Neutrophil (primary cell): ENCODE measurements around the gene GPR132.

Experiments
- H3K27ac ChIP-seq: fragments of 200-600 bp; sonication (generic); 2 replicates; pipeline ENCODE4 v1.5.1; 2016; ENCODE audit warnings: mild to moderate bottlenecking, moderate library complexity
- H3K27me3 ChIP-seq: fragments of 200-600 bp; sonication (generic); 2 replicates; pipeline ENCODE4 v1.6.0; 2016; ENCODE audit warnings: mild to moderate bottlenecking
- H3K36me3 ChIP-seq: fragments of 200-600 bp; sonication (generic); 2 replicates; pipeline ENCODE4 v1.5.1; 2017
- H3K4me1 ChIP-seq, 2 experiments: fragments of 200-600 bp in 1 of 2; sonication (generic) in 1 of 2; 1 replicate in 1 of 2; 2 replicates in 1 of 2; pipeline versions ENCODE4 v1.5.1 to v1.6.1; 2013 to 2016; ENCODE audit warnings: low read depth in 1 of 2, low read length in 1 of 2, mild to moderate bottlenecking in 1 of 2, moderate library complexity in 1 of 2; ENCODE audit not compliant: control insufficient read depth in 1 of 2, insufficient read depth in 1 of 2
- H3K4me3 ChIP-seq, 2 experiments: fragments of 200-600 bp in 1 of 2; sonication (generic) in 1 of 2; 1 replicate in 1 of 2; 2 replicates in 1 of 2; pipeline ENCODE4 v1.5.1; 2013 to 2016; ENCODE audit warnings: low read depth in 1 of 2, low read length in 1 of 2, mild to moderate bottlenecking in 1 of 2, moderate library complexity in 1 of 2
- H3K9me3 ChIP-seq: fragments of 200-600 bp; sonication (generic); 2 replicates; pipeline ENCODE4 v1.5.1; 2016
- CTCF ChIP-seq: fragments of 200-600 bp; sonication (generic); IDR thresholded peaks from 2 replicates; pipeline ENCODE4 v1.5.1; 2016; ENCODE audit warnings: antibody characterized with exemption

Gene GPR132

GRCh38 chr14:105068818-105069217 lies 3.6 kb upstream of the GPR132 start:
- peaks cover 67 to 70% of the 10 kb centered on the region in 2 experiments for H3K4me1 ChIP-seq
- H3K27ac ChIP-seq = peak overlapping the region; percentile 83
- H3K36me3 ChIP-seq = no peaks in the 10 kb centered on the region
- no peak for TF ChIP-seq CTCF
- H3K4me3 ChIP-seq = peak overlapping the region in 1 of 2 experiments; percentile 45
- no peaks in the 10 kb centered on the region for H3K9me3 ChIP-seq
- no peaks in the 10 kb centered on the region for H3K27me3 ChIP-seq

GRCh38 chr14:105067969-105068301 lies 2.7 kb upstream of the GPR132 start:
- Histone ChIP-seq H3K9me3 (no peaks in the 10 kb centered on the region), H3K36me3 (no peaks in the 10 kb centered on the region), H3K4me1 (peaks cover 76 to 79% of the 10 kb centered on the region in 2 experiments), H3K4me3 (no peak overlapping the region), H3K27me3 (no peaks in the 10 kb centered on the region), H3K27ac (peak overlapping the region; percentile 98)
- no peak for TF ChIP-seq CTCF

- Histone ChIP-seq H3K27ac (peak overlapping the region; percentile 98), H3K4me1 (peaks cover 82 to 84% of the 10 kb centered on the region in 2 experiments), H3K9me3 (no peaks in the 10 kb centered on the region), H3K27me3 (no peaks in the 10 kb centered on the region), H3K36me3 (no peaks in the 10 kb centered on the region), H3K4me3 (no peak overlapping the region)
- TF ChIP-seq CTCF = no peak
These were observed 2.1 kb upstream of the GPR132 start for GRCh38 chr14:105067140-105067968.

GRCh38 chr14:105066240-105067071 lies 1.2 kb upstream of the GPR132 start:
- TF ChIP-seq CTCF = no peak
- Histone ChIP-seq H3K36me3 (no peaks in the 10 kb centered on the region), H3K27me3 (no peaks in the 10 kb centered on the region), H3K4me1 (peaks cover 91 to 93% of the 10 kb centered on the region in 2 experiments), H3K9me3 (no peaks in the 10 kb centered on the region), H3K27ac (peak overlapping the region; percentile 98), H3K4me3 (peak overlapping the region; percentile 85 to 97)

GRCh38 chr14:105064721-105065143 lies 498 bp downstream of the GPR132 start:
- Histone ChIP-seq H3K4me3 (peak overlapping the region; percentile 85 to 97), H3K36me3 (no peaks in the 10 kb centered on the region), H3K9me3 (no peaks in the 10 kb centered on the region), H3K4me1 (peaks cover 95 to 96% of the 10 kb centered on the region in 2 experiments), H3K27me3 (no peaks in the 10 kb centered on the region), H3K27ac (peak overlapping the region; percentile 98)
- TF ChIP-seq CTCF = no peak
